CD14-positive monocyte (primary cell): ENCODE results near the gene CAPS. TPM values are rescaled to one million over a fixed set of nuclear protein-coding genes. Genes with fewer than 3 reads are reported as not detected.

Source experiments
- DNase-seq, 3 donors: peaks; one replicate each; pipeline ENCODE4 v3.0.0-alpha.2; 2011 to 2022
- H2AFZ ChIP-seq: 2 replicates; pipeline ENCODE4 v1.6.0; 2012; ENCODE audit warnings: mild to moderate bottlenecking, low read depth, low read length, inconsistent platforms; ENCODE audit not compliant: insufficient read depth, poor library complexity, severe bottlenecking
- H3K27ac ChIP-seq, 2 donors: 1 replicate in 1 of 2; 2 replicates in 1 of 2; pipeline ENCODE4 v1.5.1; 2012 to 2013; ENCODE audit warnings: low read length in 2 of 2, control low read depth in 1 of 2, inconsistent platforms in 1 of 2, low read depth in 1 of 2, mild to moderate bottlenecking in 1 of 2
- H3K27me3 ChIP-seq, 2 donors: one replicate each; pipeline versions ENCODE4 v1.6.0 to v1.6.1; 2011 to 2013; ENCODE audit warnings: low read length in 2 of 2; ENCODE audit not compliant: control insufficient read depth in 2 of 2, insufficient read depth in 2 of 2
- H3K36me3 ChIP-seq, 2 donors: replicated peaks in 1 of 2; 1 replicate in 1 of 2; 2 replicates in 1 of 2; pipeline versions ENCODE4 v1.5.1 to v1.6.1; 2012 to 2013; ENCODE audit warnings: low read length in 2 of 2, control low read depth in 1 of 2, inconsistent platforms in 1 of 2, mild to moderate bottlenecking in 1 of 2; ENCODE audit not compliant: insufficient read depth in 2 of 2, control insufficient read depth in 1 of 2
- H3K4me1 ChIP-seq, 2 donors: 1 replicate in 1 of 2; 2 replicates in 1 of 2; pipeline versions ENCODE4 v1.5.1 to v1.6.1; 2012 to 2013; ENCODE audit warnings: low read length in 2 of 2, control low read depth in 1 of 2, inconsistent platforms in 1 of 2, mild to moderate bottlenecking in 1 of 2, moderate library complexity in 1 of 2; ENCODE audit not compliant: insufficient read depth in 2 of 2, control insufficient read depth in 1 of 2
- H3K4me2 ChIP-seq: replicated peaks from 2 replicates; pipeline ENCODE3; 2012; ENCODE audit warnings: low read length, moderate library complexity, mild to moderate bottlenecking; ENCODE audit not compliant: poor library complexity, severe bottlenecking; ENCODE audit errors: extremely low read depth
- H3K4me3 ChIP-seq, 3 experiments: fragments of 200-600 bp in 1 of 3; sonication (generic) in 1 of 3; replicated peaks in 1 of 3; 1 replicate in 2 of 3; 2 replicates in 1 of 3; pipeline ENCODE4 v1.5.1; 2011 to 2013; ENCODE audit warnings: low read length in 3 of 3, mild to moderate bottlenecking in 3 of 3, control low read depth in 2 of 3, low read depth in 2 of 3, inconsistent platforms in 1 of 3, moderate library complexity in 1 of 3
- H3K79me2 ChIP-seq: 2 replicates; pipeline ENCODE4 v1.6.0; 2012; ENCODE audit warnings: mild to moderate bottlenecking, control low read depth, inconsistent platforms, low read length, moderate library complexity; ENCODE audit not compliant: insufficient read depth
- H3K9ac ChIP-seq: 2 replicates; pipeline ENCODE4 v1.6.0; 2017; ENCODE audit warnings: low read length, mild to moderate bottlenecking; ENCODE audit not compliant: insufficient read depth, poor library complexity, severe bottlenecking
- H3K9me3 ChIP-seq, 2 donors: replicated peaks in 1 of 2; 1 replicate in 1 of 2; 2 replicates in 1 of 2; pipeline versions ENCODE4 v1.5.1 to v1.6.1; 2012 to 2013; ENCODE audit warnings: low read length in 2 of 2, control low read depth in 1 of 2; ENCODE audit not compliant: control insufficient read depth in 1 of 2, insufficient read depth in 1 of 2
- H4K20me1 ChIP-seq: 2 replicates; pipeline ENCODE4 v1.6.0; 2012; ENCODE audit warnings: mild to moderate bottlenecking, low read length, control low read depth, moderate library complexity; ENCODE audit not compliant: insufficient read depth
- H3K27ac Mint-ChIP-seq, 7 donors: one replicate each; pipeline ENCODE4 v1.8.0; 2020; ENCODE audit warnings: mild to moderate bottlenecking in 7 of 7, mixed read lengths in 7 of 7, moderate library complexity in 6 of 7, inconsistent platforms in 2 of 7
- H3K27me3 Mint-ChIP-seq, 3 donors: one replicate each; pipeline ENCODE4 v1.8.0; 2021 to 2022; ENCODE audit warnings: low read depth in 3 of 3, mild to moderate bottlenecking in 3 of 3, mixed read lengths in 3 of 3, moderate library complexity in 3 of 3, inconsistent platforms in 1 of 3
- H3K36me3 Mint-ChIP-seq, 2 donors: one replicate each; pipeline ENCODE4 v1.8.0; 2020; ENCODE audit warnings: mixed read lengths in 2 of 2, inconsistent platforms in 1 of 2, mild to moderate bottlenecking in 1 of 2
- H3K4me1 Mint-ChIP-seq: one replicate; pipeline ENCODE4 v1.8.0; 2020; ENCODE audit warnings: mild to moderate bottlenecking, mixed read lengths
- H3K4me3 Mint-ChIP-seq, 2 donors: one replicate each; pipeline ENCODE4 v1.8.0; 2020; ENCODE audit warnings: mild to moderate bottlenecking in 2 of 2, mixed read lengths in 2 of 2, moderate library complexity in 1 of 2
- H3K9me3 Mint-ChIP-seq, 7 donors: one replicate each; pipeline ENCODE4 v1.8.0; 2020 to 2022; ENCODE audit warnings: mixed read lengths in 7 of 7, mild to moderate bottlenecking in 6 of 7, moderate library complexity in 6 of 7, inconsistent platforms in 2 of 7
- WGBS: methylation state at CpG from one replicate; pipeline ENCODE4 v1.1.5; 2013; ENCODE audit warnings: missing lambda C conversion rate; ENCODE audit not compliant: insufficient coverage; 5-methylcytosine and 5-hydroxymethylcytosine counted together
- intact Hi-C, 2 donors: fragments of 100-400 bp; cut with micrococcal nuclease; formaldehyde crosslinking; loops; one replicate each; pipeline versions ENCODE4 v1.15.0 to v1.15.1; 2023
- polyA plus RNA-seq, 3 donors: library from polyadenylated mRNA; depleted of rRNA in 1 of 3; unstranded in 2 of 3; stranded (reverse) in 1 of 3; fragments of 300-500 nt in 2 of 3; fragments of >200 nt in 1 of 3; fragmentation: Illumina TruSeq in 2 of 3; gene quantifications; 1 replicate in 2 of 3; 2 replicates in 1 of 3; pipeline ENCODE4 v1.2.3, GENCODE V29; 2012 to 2021
- TF ChIP-seq, protein P1 (sequence below): fragments of 200-600 bp; IDR thresholded peaks from one replicate; pipeline ENCODE4 v1.8.0; 2022; ENCODE audit warnings: antibody characterized with exemption, mild to moderate bottlenecking

CAPS gene
- polyA plus RNA-seq, 3 donors = 0.34 to 34.8 (median 0.72) TPM

GRCh38 chr19:5950741-5951140, 36.7 kb downstream of the CAPS start:
- peaks cover 83% of the 10 kb centered on the region for H3K79me2 ChIP-seq
- no peak overlapping the region for H2AFZ ChIP-seq
- peak overlapping the region in 1 of 2 donors; percentile 70 for H3K27ac ChIP-seq
- no peaks in the 10 kb centered on the region for H3K27me3 ChIP-seq
- H3K9me3 Mint-ChIP-seq = no peaks in the 10 kb centered on the region
- H3K4me1 Mint-ChIP-seq = peaks cover 83% of the 10 kb centered on the region
- intact Hi-C loops = no loop called here
- H3K9ac ChIP-seq = no peak overlapping the region
- H3K27ac Mint-ChIP-seq = peak overlapping the region in 2 of 7 donors; percentile 19 to 86
- H3K4me2 ChIP-seq = no peak overlapping the region
- H3K4me3 ChIP-seq = peak overlapping the region in 1 of 3 experiments; percentile 58
- TF ChIP-seq, protein P1, sequence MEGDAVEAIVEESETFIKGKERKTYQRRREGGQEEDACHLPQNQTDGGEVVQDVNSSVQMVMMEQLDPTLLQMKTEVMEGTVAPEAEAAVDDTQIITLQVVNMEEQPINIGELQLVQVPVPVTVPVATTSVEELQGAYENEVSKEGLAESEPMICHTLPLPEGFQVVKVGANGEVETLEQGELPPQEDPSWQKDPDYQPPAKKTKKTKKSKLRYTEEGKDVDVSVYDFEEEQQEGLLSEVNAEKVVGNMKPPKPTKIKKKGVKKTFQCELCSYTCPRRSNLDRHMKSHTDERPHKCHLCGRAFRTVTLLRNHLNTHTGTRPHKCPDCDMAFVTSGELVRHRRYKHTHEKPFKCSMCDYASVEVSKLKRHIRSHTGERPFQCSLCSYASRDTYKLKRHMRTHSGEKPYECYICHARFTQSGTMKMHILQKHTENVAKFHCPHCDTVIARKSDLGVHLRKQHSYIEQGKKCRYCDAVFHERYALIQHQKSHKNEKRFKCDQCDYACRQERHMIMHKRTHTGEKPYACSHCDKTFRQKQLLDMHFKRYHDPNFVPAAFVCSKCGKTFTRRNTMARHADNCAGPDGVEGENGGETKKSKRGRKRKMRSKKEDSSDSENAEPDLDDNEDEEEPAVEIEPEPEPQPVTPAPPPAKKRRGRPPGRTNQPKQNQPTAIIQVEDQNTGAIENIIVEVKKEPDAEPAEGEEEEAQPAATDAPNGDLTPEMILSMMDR = no peak
- H4K20me1 ChIP-seq = peaks cover 62% of the 10 kb centered on the region
- H3K4me3 Mint-ChIP-seq = peak overlapping the region in 1 of 2 donors; percentile 76
- H3K36me3 ChIP-seq = peaks cover 11 to 21% of the 10 kb centered on the region in 2 donors
- peaks cover 0 to 5% (median 0%) of the 10 kb centered on the region in 3 donors for H3K27me3 Mint-ChIP-seq
- H3K36me3 Mint-ChIP-seq = peaks cover 26 to 29% of the 10 kb centered on the region in 2 donors
- no peak for DNase-seq
- no CpG with 5 or more reads among the region's 3 CpGs for whole genome bisulfite sequencing
- peaks cover 68% of the 10 kb centered on the region in 2 donors for H3K4me1 ChIP-seq
- no peaks in the 10 kb centered on the region for H3K9me3 ChIP-seq

DNA sequence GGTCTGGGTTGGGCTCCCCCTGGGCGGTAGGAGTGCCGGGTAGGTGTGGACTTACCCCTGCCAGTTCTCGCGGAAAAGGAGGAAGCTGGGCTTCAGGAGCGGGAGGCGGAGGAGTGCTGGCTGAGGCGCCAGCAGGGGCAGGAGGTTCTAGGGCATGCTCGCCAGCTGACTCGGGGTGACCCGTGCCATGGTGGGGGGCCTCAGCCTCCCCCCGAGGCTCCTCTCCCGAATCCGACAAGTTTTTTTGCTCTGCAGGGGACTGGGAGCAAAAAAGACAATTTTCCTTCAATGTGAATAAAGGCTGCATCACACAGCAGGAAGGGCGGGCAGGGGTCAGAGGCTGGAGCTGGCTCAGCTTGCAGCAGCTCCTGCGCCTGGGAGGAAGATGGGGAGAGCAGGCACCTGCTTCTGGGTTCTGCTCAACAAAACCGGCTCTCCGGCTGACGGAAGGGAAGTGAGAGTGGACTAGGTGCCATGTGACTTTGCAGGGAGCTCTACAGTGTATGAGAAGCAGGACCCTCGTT, 37.3 kb downstream of the CAPS start:
- no peaks in the 10 kb centered on the region for H3K9me3 Mint-ChIP-seq
- Histone ChIP-seq H3K36me3 (peaks cover 8 to 17% of the 10 kb centered on the region in 2 donors), H3K9me3 (no peaks in the 10 kb centered on the region), H3K4me2 (peak overlapping the region; percentile 72), H3K4me3 (peak overlapping the region in 1 of 3 experiments; percentile 58), H3K9ac (peak overlapping the region; percentile 29), H3K79me2 (peaks cover 83% of the 10 kb centered on the region), H3K4me1 (peaks cover 67% of the 10 kb centered on the region in 2 donors), H2AFZ (no peak overlapping the region), H3K27me3 (no peaks in the 10 kb centered on the region), H3K27ac (peak overlapping the region; percentile 56 to 70), H4K20me1 (peaks cover 62% of the 10 kb centered on the region)
- WGBS = 2% methylated on average over 16 of the region's 19 CpGs
- peaks cover 82% of the 10 kb centered on the region for H3K4me1 Mint-ChIP-seq
- intact Hi-C loops = no loop called here
- H3K4me3 Mint-ChIP-seq = peak overlapping the region; percentile 66 to 76
- H3K36me3 Mint-ChIP-seq = peaks cover 22 to 24% of the 10 kb centered on the region in 2 donors
- peak overlapping the region; percentile 57 to 90 (median 88) for H3K27ac Mint-ChIP-seq
- TF ChIP-seq, protein P1 = no peak
- DNase-seq = peak; percentile 46 to 62 (median 57)
- peaks cover 0 to 5% (median 0%) of the 10 kb centered on the region in 3 donors for H3K27me3 Mint-ChIP-seq
